ENCODE results near the gene LTBP2.

DNA sequence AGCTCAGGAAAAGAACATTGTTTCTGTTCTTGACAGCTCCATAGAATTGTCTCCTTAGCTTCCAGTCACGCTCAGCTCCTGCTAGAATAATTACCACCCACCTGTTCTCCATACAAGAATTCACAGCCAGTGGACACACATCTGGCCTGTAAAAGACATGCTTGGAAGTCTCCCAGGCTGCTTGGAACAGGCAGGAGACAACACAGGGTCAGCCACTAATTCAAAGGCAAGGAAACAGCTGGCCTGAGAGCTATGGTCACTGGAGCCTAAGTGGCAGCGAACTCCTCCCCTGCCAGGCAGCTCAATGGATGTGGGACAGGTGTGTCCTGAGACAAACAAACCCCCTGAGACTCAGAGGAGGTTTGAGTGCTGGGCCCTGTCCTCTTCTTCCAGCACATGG is 22.9 kb upstream of the LTBP2 start:
- TF ChIP-seq EZH2phosphoT487 (IDR thresholded peaks at IDR 0.05; ENCODE audit: insufficient read depth, low read depth) = no peak
- TF ChIP-seq EZH2 (IDR thresholded peaks at IDR 0.05; ENCODE audit: insufficient read depth, poor library complexity, severe bottlenecking) = no peak
